Activated naive CD8-positive, alpha-beta T cell treated with anti-CD3 and anti-CD28 coated beads, Interleukin-2, amount 10 ng/mL, durations not matched to agents 7 days and 5 days (primary cell): ENCODE data around the gene TMCC3. TPM values are rescaled to one million over a fixed set of nuclear protein-coding genes. Genes with fewer than 3 reads are reported as not detected.

Experiments
- ATAC-seq: fragments of 150-1000 bp; cut with Tn5 transposase; one replicate; pipeline ENCODE4 v1.10.0; 2021; ENCODE audit warnings: low read depth, moderate library complexity
- POLR2A ChIA-PET: fragments of 350-600 bp; sonication (Branson Sonifier 250); formaldehyde crosslinking; loops from one replicate; lab custom pipeline; 2021; ENCODE audit warnings: antibody characterized with exemption; lab: Charles Lee
- DNase-seq: peaks from one replicate; pipeline ENCODE4 v3.0.0; 2021
- H3K27ac Mint-ChIP-seq: one replicate; pipeline ENCODE4 v1.8.0; 2022; ENCODE audit warnings: mild to moderate bottlenecking, mixed read lengths
- H3K27me3 Mint-ChIP-seq: one replicate; pipeline ENCODE4 v1.8.0; 2022; ENCODE audit warnings: mild to moderate bottlenecking, moderate library complexity, mixed read lengths
- H3K36me3 Mint-ChIP-seq: one replicate; pipeline ENCODE4 v1.8.0; 2021; ENCODE audit warnings: mild to moderate bottlenecking, mixed read lengths
- H3K4me1 Mint-ChIP-seq: one replicate; pipeline ENCODE4 v1.8.0; 2021; ENCODE audit warnings: mixed read lengths
- H3K4me3 Mint-ChIP-seq: one replicate; pipeline ENCODE4 v1.8.0; 2022; ENCODE audit warnings: mild to moderate bottlenecking, moderate library complexity, mixed read lengths
- H3K9me3 Mint-ChIP-seq: one replicate; pipeline ENCODE4 v1.8.0; 2021; ENCODE audit warnings: mixed read lengths
- total RNA-seq, 2 experiments: library from RNA; stranded (reverse); gene quantifications; one replicate each; pipeline ENCODE4 v1.2.3, GENCODE V29; 2021

TMCC3 gene
- total RNA-seq, 2 experiments from 2014 or later: 0.83 to 1.8 TPM

DNA sequence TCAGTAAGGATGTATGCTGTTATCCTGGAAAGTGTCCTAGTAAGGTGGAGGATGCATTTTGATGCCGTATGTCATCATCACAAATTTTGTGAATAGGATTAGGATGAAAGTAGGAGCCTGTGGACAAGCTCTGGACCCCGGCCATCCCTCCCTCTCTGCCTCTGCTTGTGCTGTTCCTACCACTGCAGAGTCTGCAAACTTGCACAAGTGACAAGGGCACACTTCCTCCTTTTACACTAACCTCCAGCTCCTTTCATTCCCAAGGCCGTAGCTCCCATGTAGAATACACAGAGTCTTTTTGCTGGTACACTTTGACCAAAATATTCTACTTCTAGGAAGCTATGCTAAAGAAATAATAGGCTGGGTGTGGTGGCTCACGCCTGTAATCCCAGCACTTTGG lies 13.3 kb upstream of the TMCC3 start:
- DNase-seq (no peak), ATAC-seq (no peak)
- POLR2A ChIA-PET: no interaction called here
- Mint-ChIP-seq H3K4me3 (no peak overlapping the region), H3K4me1 (no peaks in the 10 kb centered on the region), H3K9me3 (no peaks in the 10 kb centered on the region), H3K27ac (no peak overlapping the region), H3K36me3 (no peaks in the 10 kb centered on the region), H3K27me3 (peaks cover 12% of the 10 kb centered on the region)

DNA sequence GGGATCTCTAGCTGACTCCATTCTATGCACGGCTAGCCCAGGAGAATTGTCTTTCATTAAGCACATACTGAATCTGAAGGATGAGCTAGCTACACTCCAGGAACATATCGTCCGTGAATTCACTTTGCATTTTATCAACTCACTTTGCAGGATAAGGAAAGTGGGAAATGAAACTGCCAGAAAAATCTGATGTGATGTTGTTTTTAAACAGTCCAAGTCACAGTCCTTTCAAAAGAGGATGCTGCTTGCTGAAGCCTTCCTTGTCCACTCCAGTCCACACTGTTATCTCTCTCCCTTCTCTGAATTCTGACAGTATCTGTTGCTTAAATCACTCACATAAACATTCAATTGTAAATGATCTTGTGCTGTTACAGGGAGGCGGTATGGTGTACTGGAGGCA lies 12.7 kb upstream of the TMCC3 start:
- DNase-seq: no peak
- Mint-ChIP-seq H3K4me1 (no peaks in the 10 kb centered on the region), H3K27me3 (peaks cover 10% of the 10 kb centered on the region), H3K4me3 (no peak overlapping the region), H3K9me3 (no peaks in the 10 kb centered on the region), H3K27ac (no peak overlapping the region), H3K36me3 (no peaks in the 10 kb centered on the region)
- POLR2A ChIA-PET: no interaction called here
- no peak for ATAC-seq

DNA sequence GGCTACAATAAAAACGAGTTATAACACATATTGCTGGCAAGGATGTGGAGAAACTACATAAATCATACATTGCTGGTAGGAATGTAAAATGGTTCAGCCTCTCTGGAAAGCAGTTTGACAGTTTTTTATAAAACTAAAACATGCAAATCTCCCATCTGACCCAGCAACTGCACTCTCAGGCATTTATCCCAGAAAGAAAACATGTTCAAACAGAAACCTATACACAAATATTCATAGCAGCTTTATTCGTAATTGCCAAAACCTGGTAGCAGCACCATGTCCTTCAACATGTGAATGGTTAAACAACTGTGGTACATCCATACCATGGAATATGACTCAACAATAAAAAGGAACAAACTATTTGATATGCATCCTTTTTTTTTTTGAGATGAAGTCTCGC lies 10.1 kb upstream of the TMCC3 start:
- Mint-ChIP-seq H3K4me1 (no peaks in the 10 kb centered on the region), H3K36me3 (no peaks in the 10 kb centered on the region), H3K9me3 (no peaks in the 10 kb centered on the region), H3K4me3 (no peak overlapping the region), H3K27ac (no peak overlapping the region), H3K27me3 (peaks cover 10% of the 10 kb centered on the region)
- no peak for ATAC-seq
- DNase-seq: no peak
- POLR2A ChIA-PET: no interaction called here

DNA sequence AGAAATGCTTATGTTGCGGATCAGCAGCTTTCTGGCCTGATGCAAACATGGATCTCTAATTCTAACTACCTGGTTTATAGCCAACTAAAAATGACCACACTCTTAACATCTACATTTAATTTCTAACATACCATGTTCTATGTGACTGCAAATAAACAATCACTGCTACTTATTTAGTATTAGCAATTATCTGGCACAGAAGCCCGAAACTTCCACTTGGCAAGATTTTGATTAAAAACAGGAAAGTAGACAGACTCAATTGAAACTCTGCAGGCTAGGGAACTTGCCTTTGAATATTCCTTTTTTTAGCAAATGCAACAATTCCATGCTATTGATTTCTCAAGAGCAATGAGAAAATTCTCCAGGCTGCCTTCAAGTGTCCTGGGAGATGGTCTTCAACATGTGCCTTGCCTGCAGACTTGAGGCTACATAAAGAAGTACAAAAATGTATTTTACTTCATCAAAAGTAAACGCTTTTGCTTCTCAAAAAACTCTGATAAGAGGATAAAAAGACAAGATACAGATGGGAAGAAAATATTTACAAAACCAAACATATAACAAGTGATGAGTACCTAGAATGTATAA lies 9.1 kb upstream of the TMCC3 start:
- H3K27ac Mint-ChIP-seq: no peak overlapping the region
- DNase-seq: no peak
- POLR2A ChIA-PET: no interaction called here
- H3K4me1 Mint-ChIP-seq: no peaks in the 10 kb centered on the region
- no peak for ATAC-seq
- H3K36me3 Mint-ChIP-seq: no peaks in the 10 kb centered on the region
- no peaks in the 10 kb centered on the region for H3K9me3 Mint-ChIP-seq
- H3K27me3 Mint-ChIP-seq: peaks cover 10% of the 10 kb centered on the region
- no peak overlapping the region for H3K4me3 Mint-ChIP-seq

DNA sequence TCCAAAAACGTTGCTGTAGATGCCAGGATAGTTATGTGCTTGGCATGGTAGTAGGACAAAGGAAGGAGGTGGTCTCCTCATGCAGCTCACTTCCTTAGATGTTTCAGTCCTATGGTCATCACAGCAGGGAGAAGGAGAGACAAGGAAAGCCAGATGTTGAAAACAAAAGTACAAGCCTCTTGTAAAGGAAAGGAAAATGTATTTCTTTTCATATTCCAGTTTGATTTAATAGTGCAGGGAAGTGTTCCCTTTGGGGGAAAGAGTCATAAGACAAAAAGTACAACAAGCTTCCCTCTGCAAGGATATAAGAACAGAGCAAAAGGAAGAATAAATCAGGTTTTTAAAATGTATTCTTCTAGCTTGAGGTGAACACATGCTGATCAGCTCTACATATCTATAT lies 8.6 kb upstream of the TMCC3 start:
- Mint-ChIP-seq H3K4me1 (no peaks in the 10 kb centered on the region), H3K9me3 (no peaks in the 10 kb centered on the region), H3K27ac (no peak overlapping the region), H3K4me3 (no peak overlapping the region), H3K36me3 (no peaks in the 10 kb centered on the region), H3K27me3 (peaks cover 14% of the 10 kb centered on the region)
- ATAC-seq (no peak), DNase-seq (no peak)
- POLR2A ChIA-PET: no interaction called here

- Mint-ChIP-seq H3K4me1 (no peaks in the 10 kb centered on the region), H3K36me3 (no peaks in the 10 kb centered on the region), H3K4me3 (no peak overlapping the region), H3K27ac (no peak overlapping the region), H3K27me3 (peaks cover 34% of the 10 kb centered on the region), H3K9me3 (no peaks in the 10 kb centered on the region)
- ATAC-seq: no peak
- POLR2A ChIA-PET: no interaction called here
- no peak for DNase-seq
Measured at GRCh38 chr12:94656556-94656955, 6.2 kb upstream of the TMCC3 start.

- no peaks in the 10 kb centered on the region for H3K9me3 Mint-ChIP-seq
- POLR2A ChIA-PET: no interaction called here
- no peaks in the 10 kb centered on the region for H3K36me3 Mint-ChIP-seq
- H3K4me1 Mint-ChIP-seq: peaks cover 13% of the 10 kb centered on the region
- peak overlapping the region; percentile 80 for H3K4me3 Mint-ChIP-seq
- peak; percentile 75 for ATAC-seq
- DNase-seq: peak; percentile 70
- H3K27ac Mint-ChIP-seq: no peak overlapping the region
- H3K27me3 Mint-ChIP-seq: peaks cover 83% of the 10 kb centered on the region
Measured at GRCh38 chr12:94649349-94650142, 811 bp downstream of the TMCC3 start.

DNA sequence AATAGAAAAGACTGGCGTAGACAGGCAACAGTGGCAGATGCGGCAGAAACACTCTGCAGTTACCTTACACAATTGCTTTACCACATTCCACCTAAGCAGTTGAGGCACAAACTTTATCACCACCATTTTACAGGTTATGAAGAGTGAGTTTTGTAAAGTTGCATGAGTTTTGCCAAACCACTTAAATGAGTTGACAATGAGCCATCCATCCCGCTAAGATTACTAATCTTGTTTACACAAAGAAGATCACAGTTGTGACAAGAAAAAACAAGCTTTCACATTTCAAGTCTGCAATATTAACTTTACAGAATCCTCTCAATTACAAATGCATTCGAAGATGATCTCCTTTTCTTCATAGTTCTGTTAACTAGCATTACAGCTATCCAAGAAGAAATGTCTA lies 1.8 kb downstream of the TMCC3 start:
- ATAC-seq: no peak
- Mint-ChIP-seq H3K27me3 (peaks cover 83% of the 10 kb centered on the region), H3K4me3 (no peak overlapping the region), H3K4me1 (peaks cover 22% of the 10 kb centered on the region), H3K27ac (no peak overlapping the region), H3K9me3 (no peaks in the 10 kb centered on the region), H3K36me3 (no peaks in the 10 kb centered on the region)
- POLR2A ChIA-PET: no interaction called here
- DNase-seq: no peak

DNA sequence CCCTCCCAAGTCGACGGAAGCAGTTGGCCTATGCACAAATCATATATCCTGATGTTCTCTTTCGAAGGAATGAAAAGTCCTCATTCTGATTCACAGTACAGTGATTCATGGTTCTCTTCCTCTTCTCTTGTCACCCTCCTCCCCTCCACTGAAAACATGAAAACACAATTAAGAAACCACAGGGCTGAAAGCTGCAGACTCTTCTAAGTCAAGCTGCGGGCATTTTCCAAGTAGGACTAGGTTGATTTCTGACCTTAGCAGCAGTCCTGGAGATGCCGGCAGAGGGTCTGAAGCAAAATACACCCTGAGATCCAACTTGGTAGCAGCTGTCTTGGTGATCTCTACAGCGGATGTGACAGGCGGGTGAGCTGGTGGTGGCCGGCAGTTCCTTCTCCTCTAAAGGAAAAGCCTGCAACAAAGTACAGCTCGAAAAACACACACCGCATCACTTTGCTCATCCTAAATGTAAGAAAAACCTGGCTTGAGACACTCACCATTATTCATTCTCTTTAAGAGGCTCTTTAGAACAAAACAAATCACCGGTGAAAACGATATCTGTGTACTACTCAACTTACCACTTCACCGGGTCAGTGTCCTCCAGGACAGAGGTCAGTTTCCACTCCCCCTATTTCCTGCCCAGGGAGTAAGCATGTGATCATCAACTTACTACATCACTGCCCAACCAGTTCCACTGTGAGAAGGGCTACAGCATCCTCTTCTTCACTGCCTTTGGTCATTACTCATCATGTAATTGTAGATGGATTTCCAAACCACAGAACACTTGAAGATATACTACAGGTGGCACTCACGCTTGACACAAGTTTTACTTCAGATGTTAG lies 6.0 kb downstream of the TMCC3 start:
- POLR2A ChIA-PET: no interaction called here
- H3K27ac Mint-ChIP-seq: peak overlapping the region; percentile 74
- DNase-seq: peak; percentile 38
- peaks cover 60% of the 10 kb centered on the region for H3K27me3 Mint-ChIP-seq
- no peaks in the 10 kb centered on the region for H3K9me3 Mint-ChIP-seq
- peaks cover 2% of the 10 kb centered on the region for H3K36me3 Mint-ChIP-seq
- peak overlapping the region; percentile 72 for H3K4me3 Mint-ChIP-seq
- peaks cover 25% of the 10 kb centered on the region for H3K4me1 Mint-ChIP-seq
- ATAC-seq: peak; percentile 78

DNA sequence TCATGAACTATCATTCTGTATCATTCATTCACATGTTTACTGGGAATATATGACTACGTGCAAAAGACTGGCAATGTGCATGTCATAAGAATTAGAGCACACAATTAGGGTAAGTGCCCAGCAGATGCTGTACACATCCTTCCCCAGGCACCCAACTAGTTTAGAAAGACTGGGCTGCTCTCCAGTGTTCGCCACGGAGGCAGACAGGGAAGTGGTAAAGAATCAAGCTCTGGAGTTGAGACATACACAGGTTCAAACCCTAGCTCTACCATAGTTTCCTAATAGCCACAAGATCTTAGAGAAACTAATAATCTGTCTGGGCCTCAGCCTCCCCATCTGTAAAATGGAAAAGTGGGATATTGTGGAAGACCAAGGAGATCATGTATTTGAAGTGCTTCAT lies 6.8 kb downstream of the TMCC3 start:
- no peak overlapping the region for H3K4me3 Mint-ChIP-seq
- ATAC-seq: no peak
- peaks cover 25% of the 10 kb centered on the region for H3K4me1 Mint-ChIP-seq
- H3K9me3 Mint-ChIP-seq: no peaks in the 10 kb centered on the region
- no peak overlapping the region for H3K27ac Mint-ChIP-seq
- H3K36me3 Mint-ChIP-seq: peaks cover 2% of the 10 kb centered on the region
- H3K27me3 Mint-ChIP-seq: peaks cover 57% of the 10 kb centered on the region
- no peak for DNase-seq
- POLR2A ChIA-PET: no interaction called here

DNA sequence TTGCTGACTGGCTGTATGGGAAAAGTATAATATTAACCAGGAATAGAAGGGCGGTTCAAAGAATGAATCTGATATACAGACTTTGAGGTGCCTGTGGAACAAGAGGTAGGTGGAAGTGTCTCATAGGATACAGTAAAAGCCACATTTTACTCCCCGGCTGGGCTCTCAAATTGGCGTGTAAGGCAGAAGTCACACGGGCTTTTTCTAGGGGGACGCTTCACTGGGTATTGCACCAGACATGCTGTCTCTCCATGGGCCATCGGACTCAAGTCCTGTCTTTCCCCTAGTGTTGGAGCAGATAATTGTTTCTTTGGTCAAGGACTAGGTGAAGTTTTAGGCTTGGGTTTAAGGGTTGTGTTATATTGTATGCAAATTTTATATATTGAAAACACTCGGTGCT lies 9.1 kb downstream of the TMCC3 start:
- POLR2A ChIA-PET: no interaction called here
- ATAC-seq (no peak), DNase-seq (no peak)
- Mint-ChIP-seq H3K36me3 (peaks cover 2% of the 10 kb centered on the region), H3K27me3 (peaks cover 46% of the 10 kb centered on the region), H3K4me3 (no peak overlapping the region), H3K4me1 (peaks cover 25% of the 10 kb centered on the region), H3K9me3 (no peaks in the 10 kb centered on the region), H3K27ac (no peak overlapping the region)

DNA sequence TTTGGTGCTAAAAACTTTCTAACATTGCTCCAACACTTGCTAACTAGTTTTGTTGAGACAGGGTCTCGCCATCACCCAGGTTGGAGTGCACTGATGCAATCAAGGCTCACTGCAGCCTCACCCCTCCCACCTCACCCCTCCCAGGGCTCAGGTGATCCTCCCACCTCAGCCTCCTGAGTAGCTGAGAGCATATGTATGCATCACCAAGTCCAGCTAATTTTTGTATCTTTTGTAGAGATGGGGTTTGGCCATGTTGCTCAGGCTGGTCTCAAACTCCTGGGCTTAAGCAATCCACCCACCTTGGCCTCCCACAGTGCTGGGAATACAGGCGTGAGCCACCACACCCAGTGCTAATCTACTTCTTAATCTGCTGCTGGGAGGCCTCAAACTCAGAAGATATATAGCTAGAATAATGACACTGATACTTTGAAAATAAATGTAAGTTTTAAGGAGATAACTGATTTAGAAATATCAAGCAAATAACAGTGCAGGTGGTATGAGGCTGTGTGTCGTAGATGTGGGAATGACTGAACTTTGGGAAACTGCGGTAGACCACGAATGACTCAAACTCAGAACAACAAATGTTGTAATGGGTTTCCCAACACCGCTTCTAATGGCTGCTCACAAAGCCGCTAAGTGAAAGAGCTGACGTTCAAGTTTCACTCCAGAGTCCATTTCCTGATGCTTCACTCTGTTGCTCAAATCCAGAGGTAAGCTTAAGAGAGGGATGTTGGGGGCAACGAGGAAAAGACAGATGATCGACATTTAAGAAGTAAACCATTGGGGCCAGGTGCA lies 10.0 kb downstream of the TMCC3 start:
- H3K27ac Mint-ChIP-seq: no peak overlapping the region
- POLR2A ChIA-PET: interaction anchor here (0.8 kb wide), 1 partner anchor 17 kb away, joined by 3 read pairs; no protein-coding TSS in a partner anchor
- H3K36me3 Mint-ChIP-seq: peaks cover 2% of the 10 kb centered on the region
- no peaks in the 10 kb centered on the region for H3K9me3 Mint-ChIP-seq
- peak overlapping the region; percentile 15 for H3K4me3 Mint-ChIP-seq
- no peak for DNase-seq
- H3K4me1 Mint-ChIP-seq: peaks cover 22% of the 10 kb centered on the region
- no peak for ATAC-seq
- peaks cover 41% of the 10 kb centered on the region for H3K27me3 Mint-ChIP-seq

DNA sequence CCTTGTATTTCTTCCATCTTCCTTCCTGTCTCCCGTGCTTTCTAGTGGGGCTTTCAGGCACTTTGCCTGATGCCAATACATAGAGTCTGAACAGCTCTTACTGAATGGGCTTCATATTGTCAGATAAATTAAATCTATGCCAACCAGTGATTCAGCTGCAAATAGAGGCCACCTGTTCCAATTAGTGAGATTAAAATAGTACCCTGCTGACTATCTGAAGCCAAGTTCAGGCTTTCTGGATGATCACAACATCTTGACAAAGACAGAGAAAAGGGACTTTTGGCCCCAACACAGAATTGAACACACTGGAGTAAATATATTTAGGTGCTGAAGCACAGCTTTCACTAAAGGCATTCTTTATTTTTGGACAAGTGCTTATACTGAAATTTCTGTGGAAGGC lies 11.8 kb downstream of the TMCC3 start:
- H3K27ac Mint-ChIP-seq: no peak overlapping the region
- H3K4me3 Mint-ChIP-seq: no peak overlapping the region
- H3K4me1 Mint-ChIP-seq: peaks cover 8% of the 10 kb centered on the region
- H3K27me3 Mint-ChIP-seq: peaks cover 29% of the 10 kb centered on the region
- ATAC-seq (no peak), DNase-seq (no peak)
- POLR2A ChIA-PET: no interaction called here
- no peaks in the 10 kb centered on the region for H3K9me3 Mint-ChIP-seq
- H3K36me3 Mint-ChIP-seq: peaks cover 2% of the 10 kb centered on the region
